HCT116 (cell line): ENCODE data around the gene CD22.

Experiments used
- EGR1 ChIP-seq: IDR thresholded peaks from 2 replicates; pipeline ENCODE4 v1.6.1; 2012; ENCODE audit warnings: low read depth
- EZH2 ChIP-seq: fragments of 200-600 bp; sonication (generic); IDR thresholded peaks from 2 replicates; pipeline ENCODE4 v1.6.1; 2017; ENCODE audit warnings: antibody characterized with exemption, mixed run types
- POLR2A ChIP-seq: IDR thresholded peaks from 2 replicates; pipeline ENCODE4 v1.7.0; 2011; ENCODE audit warnings: borderline replicate concordance; ENCODE audit not compliant: insufficient read depth, insufficient read length; ENCODE audit errors: extremely low read depth
- POLR2AphosphoS5 ChIP-seq: IDR thresholded peaks from 2 replicates; pipeline ENCODE4 v1.6.1; 2011; ENCODE audit warnings: mild to moderate bottlenecking, low read depth, low read length, moderate library complexity
- SIN3A ChIP-seq: IDR thresholded peaks from 2 replicates; pipeline ENCODE4 v1.6.1; 2012; ENCODE audit warnings: low read depth
- SP1 ChIP-seq: IDR thresholded peaks from 2 replicates; pipeline ENCODE4 v1.6.1; 2012; ENCODE audit warnings: low read depth
- TCF7L2 ChIP-seq: IDR thresholded peaks from 2 replicates; pipeline ENCODE4 v1.7.0; 2011; ENCODE audit warnings: borderline replicate concordance, inconsistent platforms; ENCODE audit not compliant: insufficient read depth, insufficient read length; ENCODE audit errors: extremely low read depth
- ZFX ChIP-seq: fragments of 450-650 bp; IDR thresholded peaks from 2 replicates; pipeline ENCODE4 v1.6.1; 2017
- ZNF274 ChIP-seq: fragments of 200-500 bp; sonication (Bioruptor generic); IDR thresholded peaks from 2 replicates; pipeline ENCODE4 v1.6.1; 2014; ENCODE audit warnings: mild to moderate bottlenecking, low read depth, low read length, inconsistent platforms
- TF ChIP-seq, protein P1 (sequence below), 3 experiments: fragments of 200-600 bp in 1 of 3; sonication (generic) in 1 of 3; IDR thresholded peaks in 2 of 3; conservative IDR thresholded peaks in 1 of 3; 2 replicates each; pipeline ENCODE4 v1.5.1; 2012 to 2017; ENCODE audit warnings: low read depth in 2 of 3, low read length in 2 of 3, antibody characterized with exemption in 1 of 3, borderline replicate concordance in 1 of 3, control low read depth in 1 of 3, mild to moderate bottlenecking in 1 of 3, mixed read lengths in 1 of 3, mixed run types in 1 of 3, moderate library complexity in 1 of 3; ENCODE audit not compliant: insufficient read depth in 1 of 3

- TF ChIP-seq POLR2A (no peak), TCF7L2 (no peak), EZH2 (no peak), ZNF274 (no peak), POLR2AphosphoS5 (no peak), SIN3A (no peak), ZFX (no peak), EGR1 (no peak), SP1 (no peak)
- TF ChIP-seq, protein P1, sequence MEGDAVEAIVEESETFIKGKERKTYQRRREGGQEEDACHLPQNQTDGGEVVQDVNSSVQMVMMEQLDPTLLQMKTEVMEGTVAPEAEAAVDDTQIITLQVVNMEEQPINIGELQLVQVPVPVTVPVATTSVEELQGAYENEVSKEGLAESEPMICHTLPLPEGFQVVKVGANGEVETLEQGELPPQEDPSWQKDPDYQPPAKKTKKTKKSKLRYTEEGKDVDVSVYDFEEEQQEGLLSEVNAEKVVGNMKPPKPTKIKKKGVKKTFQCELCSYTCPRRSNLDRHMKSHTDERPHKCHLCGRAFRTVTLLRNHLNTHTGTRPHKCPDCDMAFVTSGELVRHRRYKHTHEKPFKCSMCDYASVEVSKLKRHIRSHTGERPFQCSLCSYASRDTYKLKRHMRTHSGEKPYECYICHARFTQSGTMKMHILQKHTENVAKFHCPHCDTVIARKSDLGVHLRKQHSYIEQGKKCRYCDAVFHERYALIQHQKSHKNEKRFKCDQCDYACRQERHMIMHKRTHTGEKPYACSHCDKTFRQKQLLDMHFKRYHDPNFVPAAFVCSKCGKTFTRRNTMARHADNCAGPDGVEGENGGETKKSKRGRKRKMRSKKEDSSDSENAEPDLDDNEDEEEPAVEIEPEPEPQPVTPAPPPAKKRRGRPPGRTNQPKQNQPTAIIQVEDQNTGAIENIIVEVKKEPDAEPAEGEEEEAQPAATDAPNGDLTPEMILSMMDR (IDR thresholded peaks at IDR 0.05 in 2 of 3, conservative IDR thresholded peaks at IDR 0.05 in 1 of 3; ENCODE audit: borderline replicate concordance in 1 of 3, insufficient read depth in 1 of 3, low read depth in 2 of 3, low read length in 2 of 3), result no peak
These were observed 35.6 kb upstream of the CD22 start for GRCh38 chr19:35293363-35293739.
